GM12878 (cell line): ENCODE measurements around the gene GRXCR1. TPM values are rescaled to one million over a fixed set of nuclear protein-coding genes. Genes with fewer than 3 reads are reported as not detected.

ENCODE experiments used
- ATAC-seq: fragments of 200-7000 bp; cut with Tn5 transposase; 3 replicates; pipeline ENCODE4 v1.9.1; 2020; ENCODE audit warnings: mild to moderate bottlenecking, moderate library complexity
- BruUV-seq: library from RNA; stranded (reverse); fragments of 400-500 nt; replicated peaks from 2 replicates; lab custom pipeline; 2021; lab: Mats Ljungman, UMichigan
- CTCF ChIA-PET: fragments of 300-600 bp; sonication (Branson Sonifier 250); formaldehyde crosslinking; extraction: SDS; loops from one replicate; lab custom pipeline; 2021; ENCODE audit warnings: inconsistent platforms; lab: Yijun Ruan, JAX
- POLR2A ChIA-PET: fragments of 350-600 bp; formaldehyde crosslinking; extraction: SDS; loops from one replicate; lab custom pipeline; 2021; ENCODE audit warnings: inconsistent platforms; lab: Charles Lee
- RAD21 ChIA-PET: fragments of 300-600 bp; sonication (Branson Sonifier 250); formaldehyde crosslinking; loops from one replicate; lab custom pipeline; 2023; ENCODE audit warnings: antibody characterized with exemption; ENCODE audit not compliant: unreplicated experiment; lab: Charles Lee
- SMC1A ChIA-PET: fragments of 300-600 bp; sonication (Branson Sonifier 250); formaldehyde crosslinking; loops from one replicate; lab custom pipeline; 2023; ENCODE audit not compliant: unreplicated experiment, uncharacterized antibody; lab: Charles Lee
- DNase-seq: peaks from one replicate; pipeline ENCODE4 v3.0.0-alpha.2; 2011; ENCODE audit warnings: low read depth, low spot score
- FAIRE-seq: peaks from 3 replicates; lab custom pipeline; 2011; peaks lifted over from hg19 to GRCh38; lab: Jason Lieb, UNC
- H2AFZ ChIP-seq: 2 replicates; pipeline ENCODE4 v1.6.0; 2011; ENCODE audit warnings: low read depth, low read length, control low read depth; ENCODE audit not compliant: control insufficient read depth
- H3K27ac ChIP-seq: 2 replicates; pipeline ENCODE4 v1.5.1; 2011; ENCODE audit warnings: control low read depth; ENCODE audit not compliant: control insufficient read depth, insufficient read depth
- H3K27me3 ChIP-seq, 2 experiments: replicated peaks in 1 of 2; 2 replicates each; pipeline versions ENCODE4 v1.6.0 to v1.6.1; 2011; ENCODE audit warnings: low read length in 1 of 2; ENCODE audit not compliant: control insufficient read depth in 2 of 2, insufficient read depth in 2 of 2
- H3K36me3 ChIP-seq, 2 experiments: 2 replicates each; pipeline ENCODE4 v1.5.1; 2011; ENCODE audit warnings: low read length in 1 of 2; ENCODE audit not compliant: control insufficient read depth in 2 of 2, insufficient read depth in 2 of 2
- H3K4me1 ChIP-seq: 2 replicates; pipeline ENCODE4 v1.6.1; 2011; ENCODE audit warnings: mild to moderate bottlenecking, low read length, moderate library complexity, mixed read lengths; ENCODE audit not compliant: control insufficient read depth, insufficient read depth
- H3K4me2 ChIP-seq: 2 replicates; pipeline ENCODE4 v1.6.0; 2011; ENCODE audit warnings: control low read depth; ENCODE audit not compliant: control insufficient read depth, insufficient read depth
- H3K4me3 ChIP-seq: fragments of 200-600 bp; sonication (generic); 2 replicates; pipeline ENCODE4 v1.5.1; 2016
- H3K79me2 ChIP-seq: 2 replicates; pipeline ENCODE4 v1.6.0; 2011; ENCODE audit warnings: low read length; ENCODE audit not compliant: control insufficient read depth, insufficient read depth
- H3K9ac ChIP-seq: 2 replicates; pipeline ENCODE4 v1.8.0; 2011; ENCODE audit warnings: low read length, control low read depth, mixed read lengths; ENCODE audit not compliant: control insufficient read depth, insufficient read depth
- H3K9me3 ChIP-seq: replicated peaks from 3 replicates; pipeline ENCODE4 v1.5.1; 2011; ENCODE audit warnings: mild to moderate bottlenecking, low read length; ENCODE audit not compliant: control insufficient read depth, insufficient read depth
- H4K20me1 ChIP-seq: 2 replicates; pipeline ENCODE4 v1.6.0; 2011; ENCODE audit not compliant: control insufficient read depth, insufficient read depth
- CREM ChIP-seq: IDR thresholded peaks from 2 replicates; pipeline ENCODE4 v1.6.1; 2014; ENCODE audit warnings: antibody characterized with exemption, low read depth
- EED ChIP-seq: sonication (generic); IDR thresholded peaks from 2 replicates; pipeline ENCODE4 v1.6.1; 2016; ENCODE audit warnings: antibody characterized with exemption, low read depth
- EP300 ChIP-seq, 2 experiments: fragments of 150-350 bp in 1 of 2; IDR thresholded peaks; 2 replicates each; pipeline ENCODE4 v1.6.1; 2011 to 2012; ENCODE audit warnings: low read depth in 2 of 2, low read length in 2 of 2, borderline replicate concordance in 1 of 2, improper control_type of control experiment in 1 of 2, inconsistent platforms in 1 of 2; ENCODE audit not compliant: control insufficient read depth in 1 of 2
- POLR2AphosphoS2 ChIP-seq: IDR thresholded peaks from 2 replicates; pipeline ENCODE4 v1.6.1; 2011; ENCODE audit warnings: low read depth, mild to moderate bottlenecking, low read length, improper control_type of control experiment, moderate library complexity
- REST ChIP-seq: IDR thresholded peaks from 2 replicates; pipeline ENCODE4 v1.6.1; 2012; ENCODE audit warnings: mild to moderate bottlenecking, low read depth, low read length
- SIX5 ChIP-seq: IDR thresholded peaks from 2 replicates; pipeline ENCODE4 v1.6.1; 2011; ENCODE audit warnings: mild to moderate bottlenecking, low read depth, low read length, moderate library complexity; ENCODE audit not compliant: severe bottlenecking
- SMAD5 ChIP-seq: IDR thresholded peaks from 2 replicates; pipeline ENCODE4 v1.6.1; 2016; ENCODE audit warnings: antibody characterized with exemption, low read depth
- USF1 ChIP-seq: IDR thresholded peaks from 2 replicates; pipeline ENCODE4 v1.6.1; 2011; ENCODE audit warnings: borderline replicate concordance, low read depth, mild to moderate bottlenecking, moderate library complexity, mixed read lengths, low read length; ENCODE audit not compliant: insufficient read depth; ENCODE audit errors: extremely low read length
- WRNIP1 ChIP-seq: IDR thresholded peaks from 2 replicates; pipeline ENCODE4 v1.6.1; 2011; ENCODE audit warnings: low read depth, low read length, improper control_type of control experiment, borderline replicate concordance
- YBX1 ChIP-seq: fragments of 450-650 bp; IDR thresholded peaks from 2 replicates; pipeline ENCODE4 v1.6.1; 2016; ENCODE audit warnings: antibody characterized with exemption
- WGBS: methylation state at CpG from one replicate; pipeline ENCODE4 v1.1.6; 2016; ENCODE audit warnings: low lambda C conversion rate; ENCODE audit not compliant: insufficient replicate concordance, insufficient coverage; ENCODE audit errors: missing lambda C conversion rate; 5-methylcytosine and 5-hydroxymethylcytosine counted together
- in situ Hi-C: fragments of 300-500 bp; cut with MboI; formaldehyde crosslinking; loops from 9 replicates; pipeline ENCODE4 v1.14.3; 2018; ENCODE audit warnings: mixed read lengths
- intact Hi-C: fragments of 100-400 bp; cut with micrococcal nuclease; formaldehyde crosslinking; loops from one replicate; pipeline ENCODE4 v1.14.2; 2022; ENCODE audit not compliant: unreplicated experiment
- polyA plus RNA-seq, 11 experiments: library from polyadenylated mRNA; depleted of rRNA in 4 of 11; unstranded in 6 of 11; stranded (reverse) in 5 of 11; fragments of >200 nt; fragmentation: Nextera tagmentation in 4 of 11; fragmentation: Illumina TruSeq in 1 of 11; extraction: Ambion mirVana in 4 of 11; extraction: Trizol in 1 of 11; gene quantifications; 1 replicate in 1 of 11; 2 replicates in 10 of 11; pipeline versions ENCODE4 v1.2.1 to v1.2.3, GENCODE V29; 2011 to 2016; ENCODE audit warnings: inconsistent platforms in 2 of 11, missing spikeins in 2 of 11, low read depth in 1 of 11
- total RNA-seq, 4 experiments: library from RNA; depleted of rRNA in 3 of 4; stranded (reverse); fragments of >200 nt in 3 of 4; fragmentation: Illumina TruSeq in 1 of 4; extraction: Trizol in 1 of 4; gene quantifications; 2 replicates each; pipeline versions ENCODE4 v1.2.1 to v1.2.3, GENCODE V29; 2013 to 2021
- TF ChIP-seq, protein P1 (sequence below): fragments of 450-650 bp; IDR thresholded peaks from 2 replicates; pipeline ENCODE4 v1.6.1; 2016; ENCODE audit warnings: mild to moderate bottlenecking
- TF ChIP-seq, protein P2 (sequence below): fragments of 450-650 bp; IDR thresholded peaks from 2 replicates; pipeline ENCODE4 v1.6.1; 2017; ENCODE audit warnings: mild to moderate bottlenecking, low read depth, inconsistent platforms; ENCODE audit not compliant: poor library complexity, severe bottlenecking
- TF ChIP-seq, protein P3 (sequence below): fragments of 450-650 bp; formaldehyde crosslinking; IDR thresholded peaks from 2 replicates; pipeline ENCODE4 v1.4.0; 2022; ENCODE audit warnings: mild to moderate bottlenecking, moderate library complexity

The GRXCR1 gene
- total and polyA plus RNA-seq, 10 of the 15 experiments (the other 5 are each of a cell fraction or from before 2014, with no cell fraction given): not detected

GRCh38 chr4:42891644-42892043 is 869 bp upstream of the GRXCR1 start:
- WGBS: 21% methylated on average over 2 of the region's 2 CpGs
- intact Hi-C loops (no loop called here), in situ Hi-C loops (no loop called here)
- H3K79me2 ChIP-seq: no peaks in the 10 kb centered on the region
- H3K9me3 ChIP-seq: no peaks in the 10 kb centered on the region
- H3K27ac ChIP-seq: no peak overlapping the region
- H3K4me3 ChIP-seq: no peak overlapping the region
- DNase-seq (no peak), FAIRE-seq (no peak), ATAC-seq (no peak)
- H3K4me1 ChIP-seq: no peaks in the 10 kb centered on the region
- no peaks in the 10 kb centered on the region for H3K36me3 ChIP-seq
- H3K4me2 ChIP-seq: no peak overlapping the region
- ChIA-PET SMC1A (no interaction called here), CTCF (no interaction called here), POLR2A (no interaction called here), RAD21 (no interaction called here)
- no TSS peak for BruUV-seq
- no peak overlapping the region for H2AFZ ChIP-seq
- no peaks in the 10 kb centered on the region for H4K20me1 ChIP-seq
- H3K27me3 ChIP-seq: no peaks in the 10 kb centered on the region; a peak in 1 of 4 replicates
- H3K9ac ChIP-seq: no peak overlapping the region
- TF ChIP-seq WRNIP1 (no peak), POLR2AphosphoS2 (no peak), SIX5 (no peak), USF1 (no peak), EED (no peak), REST (no peak), EP300 (IDR thresholded peaks at IDR 0.05; ENCODE audit: borderline replicate concordance in 1 of 2, control insufficient read depth in 1 of 2, low read depth in 2 of 2, low read length in 2 of 2) (no peak), YBX1 (no peak), SMAD5 (no peak), CREM (no peak)
- TF ChIP-seq, protein P1, sequence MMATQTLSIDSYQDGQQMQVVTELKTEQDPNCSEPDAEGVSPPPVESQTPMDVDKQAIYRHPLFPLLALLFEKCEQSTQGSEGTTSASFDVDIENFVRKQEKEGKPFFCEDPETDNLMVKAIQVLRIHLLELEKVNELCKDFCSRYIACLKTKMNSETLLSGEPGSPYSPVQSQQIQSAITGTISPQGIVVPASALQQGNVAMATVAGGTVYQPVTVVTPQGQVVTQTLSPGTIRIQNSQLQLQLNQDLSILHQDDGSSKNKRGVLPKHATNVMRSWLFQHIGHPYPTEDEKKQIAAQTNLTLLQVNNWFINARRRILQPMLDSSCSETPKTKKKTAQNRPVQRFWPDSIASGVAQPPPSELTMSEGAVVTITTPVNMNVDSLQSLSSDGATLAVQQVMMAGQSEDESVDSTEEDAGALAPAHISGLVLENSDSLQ: no peak
- TF ChIP-seq, protein P2, sequence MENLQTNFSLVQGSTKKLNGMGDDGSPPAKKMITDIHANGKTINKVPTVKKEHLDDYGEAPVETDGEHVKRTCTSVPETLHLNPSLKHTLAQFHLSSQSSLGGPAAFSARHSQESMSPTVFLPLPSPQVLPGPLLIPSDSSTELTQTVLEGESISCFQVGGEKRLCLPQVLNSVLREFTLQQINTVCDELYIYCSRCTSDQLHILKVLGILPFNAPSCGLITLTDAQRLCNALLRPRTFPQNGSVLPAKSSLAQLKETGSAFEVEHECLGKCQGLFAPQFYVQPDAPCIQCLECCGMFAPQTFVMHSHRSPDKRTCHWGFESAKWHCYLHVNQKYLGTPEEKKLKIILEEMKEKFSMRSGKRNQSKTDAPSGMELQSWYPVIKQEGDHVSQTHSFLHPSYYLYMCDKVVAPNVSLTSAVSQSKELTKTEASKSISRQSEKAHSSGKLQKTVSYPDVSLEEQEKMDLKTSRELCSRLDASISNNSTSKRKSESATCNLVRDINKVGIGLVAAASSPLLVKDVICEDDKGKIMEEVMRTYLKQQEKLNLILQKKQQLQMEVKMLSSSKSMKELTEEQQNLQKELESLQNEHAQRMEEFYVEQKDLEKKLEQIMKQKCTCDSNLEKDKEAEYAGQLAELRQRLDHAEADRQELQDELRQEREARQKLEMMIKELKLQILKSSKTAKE: no peak
- TF ChIP-seq, protein P3, sequence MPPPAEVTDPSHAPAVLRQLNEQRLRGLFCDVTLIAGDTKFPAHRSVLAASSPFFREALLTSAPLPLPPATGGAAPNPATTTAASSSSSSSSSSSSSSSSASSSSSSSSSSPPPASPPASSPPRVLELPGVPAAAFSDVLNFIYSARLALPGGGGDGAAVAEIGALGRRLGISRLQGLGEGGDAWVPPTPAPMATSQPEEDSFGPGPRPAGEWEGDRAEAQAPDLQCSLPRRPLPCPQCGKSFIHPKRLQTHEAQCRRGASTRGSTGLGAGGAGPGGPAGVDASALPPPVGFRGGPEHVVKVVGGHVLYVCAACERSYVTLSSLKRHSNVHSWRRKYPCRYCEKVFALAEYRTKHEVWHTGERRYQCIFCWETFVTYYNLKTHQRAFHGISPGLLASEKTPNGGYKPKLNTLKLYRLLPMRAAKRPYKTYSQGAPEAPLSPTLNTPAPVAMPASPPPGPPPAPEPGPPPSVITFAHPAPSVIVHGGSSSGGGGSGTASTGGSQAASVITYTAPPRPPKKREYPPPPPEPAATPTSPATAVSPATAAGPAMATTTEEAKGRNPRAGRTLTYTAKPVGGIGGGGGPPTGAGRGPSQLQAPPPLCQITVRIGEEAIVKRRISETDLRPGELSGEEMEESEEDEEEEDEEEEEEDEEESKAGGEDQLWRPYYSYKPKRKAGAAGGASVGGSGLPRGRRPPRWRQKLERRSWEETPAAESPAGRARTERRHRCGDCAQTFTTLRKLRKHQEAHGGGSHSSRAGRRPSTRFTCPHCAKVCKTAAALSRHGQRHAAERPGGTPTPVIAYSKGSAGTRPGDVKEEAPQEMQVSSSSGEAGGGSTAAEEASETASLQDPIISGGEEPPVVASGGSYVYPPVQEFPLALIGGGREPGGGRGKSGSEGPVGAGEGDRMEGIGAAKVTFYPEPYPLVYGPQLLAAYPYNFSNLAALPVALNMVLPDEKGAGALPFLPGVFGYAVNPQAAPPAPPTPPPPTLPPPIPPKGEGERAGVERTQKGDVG: no peak
